Inflammatory macrophage treated with lipopolysaccharide for 4 hours (primary cell): ENCODE measurements around the gene OCRL.
"Not testable (repeated sequence)": the region's sequence is repeated elsewhere in the genome, so short reads cannot be mapped to it uniquely, and the experiment has no call there.

Source experiments
- DNase-seq: peaks from one replicate; pipeline ENCODE4 v3.0.0-alpha.2; 2020

OCRL gene

GRCh38 chrX:129540722-129541184 is 694 bp downstream of the OCRL start:
- no peak for DNase-seq

- DNase-seq = no peak
Observed at GRCh38 chrX:129544780-129545179, 4.7 kb downstream of the OCRL start.

- DNase-seq = no peak
Observed at GRCh38 chrX:129545408-129545807, 5.3 kb downstream of the OCRL start.

- DNase-seq = no peak
Observed at GRCh38 chrX:129549124-129549523, 9.1 kb downstream of the OCRL start.

- DNase-seq = peak; percentile 46
Observed at GRCh38 chrX:129553619-129554288, 13.7 kb downstream of the OCRL start.

GRCh38 chrX:129554816-129555215 is 14.8 kb downstream of the OCRL start:
- not testable (repeated sequence) for DNase-seq

GRCh38 chrX:129556806-129557315 is 16.8 kb downstream of the OCRL start:
- no peak for DNase-seq

GRCh38 chrX:129557844-129558480 is 17.9 kb downstream of the OCRL start:
- DNase-seq = peak; percentile 41

GRCh38 chrX:129559783-129560182 is 19.7 kb downstream of the OCRL start:
- no peak for DNase-seq

GRCh38 chrX:129561453-129561852 is 21.4 kb downstream of the OCRL start:
- no peak for DNase-seq

- not testable (repeated sequence) for DNase-seq
Observed at GRCh38 chrX:129564345-129564744, 24.3 kb downstream of the OCRL start.

- DNase-seq = no peak
Observed at GRCh38 chrX:129565046-129565650, 25.1 kb downstream of the OCRL start.

- no peak for DNase-seq
Observed at GRCh38 chrX:129566073-129566472, 26.0 kb downstream of the OCRL start.

GRCh38 chrX:129568349-129568748 is 28.3 kb downstream of the OCRL start:
- DNase-seq = no peak

GRCh38 chrX:129572422-129572821 is 32.4 kb downstream of the OCRL start:
- no peak for DNase-seq

GRCh38 chrX:129573652-129574051 is 33.6 kb downstream of the OCRL start:
- not testable (repeated sequence) for DNase-seq

- DNase-seq = no peak
Observed at GRCh38 chrX:129574214-129574613, 34.2 kb downstream of the OCRL start.

- DNase-seq = no peak
Observed at GRCh38 chrX:129576539-129576938, 36.5 kb downstream of the OCRL start.

GRCh38 chrX:129577473-129577872 is 37.4 kb downstream of the OCRL start:
- no peak for DNase-seq

- DNase-seq = no peak
Observed at GRCh38 chrX:129577877-129578276, 37.8 kb downstream of the OCRL start.

- no peak for DNase-seq
Observed at GRCh38 chrX:129581904-129582303, 41.8 kb downstream of the OCRL start.

GRCh38 chrX:129585167-129585566 is 45.1 kb downstream of the OCRL start:
- DNase-seq = no peak

GRCh38 chrX:129585691-129586090 is 45.6 kb downstream of the OCRL start:
- peak; percentile 39 for DNase-seq

GRCh38 chrX:129586446-129586845 is 46.4 kb downstream of the OCRL start:
- no peak for DNase-seq
